OCI-LY1 (cell line): ENCODE measurements around the gene FAM83G.
A peak's percentile ranks its signal among the peaks of the same experiment; 100 is the strongest.
"Not testable (repeated sequence)": the region's sequence is repeated elsewhere in the genome, so short reads cannot be mapped to it uniquely, and the experiment has no call there.

Source experiments
- H2AFZ ChIP-seq: fragments of 200-600 bp; sonication (generic), shearing (Covaris generic); 2 replicates; pipeline ENCODE4 v1.6.0; 2014; ENCODE audit warnings: antibody characterized with exemption, mild to moderate bottlenecking, low read length
- H3F3A ChIP-seq: fragments of 200-600 bp; sonication (generic), shearing (Covaris generic); 2 replicates; pipeline ENCODE4 v1.6.0; 2014; ENCODE audit warnings: mild to moderate bottlenecking, antibody characterized with exemption, low read length, moderate library complexity; ENCODE audit not compliant: insufficient read depth
- H3K27ac ChIP-seq: fragments of 200-600 bp; sonication (generic); 2 replicates; pipeline ENCODE4 v1.5.1; 2014; ENCODE audit warnings: low read length, mixed run types, mild to moderate bottlenecking, low read depth; ENCODE audit not compliant: poor library complexity, severe bottlenecking
- H3K27me3 ChIP-seq: fragments of 200-600 bp; sonication (generic); 2 replicates; pipeline ENCODE4 v1.6.0; 2014; ENCODE audit warnings: antibody characterized with exemption, mild to moderate bottlenecking, low read length, moderate library complexity; ENCODE audit not compliant: insufficient read depth
- H3K36me3 ChIP-seq: fragments of 200-600 bp; sonication (generic); 2 replicates; pipeline ENCODE4 v1.6.1; 2014; ENCODE audit warnings: mild to moderate bottlenecking, antibody characterized with exemption, low read length, moderate library complexity, mixed read lengths; ENCODE audit not compliant: insufficient read depth
- H3K4me1 ChIP-seq: fragments of 200-600 bp; sonication (generic); 2 replicates; pipeline ENCODE4 v1.5.1; 2014; ENCODE audit warnings: mild to moderate bottlenecking, low read length, moderate library complexity; ENCODE audit not compliant: insufficient read depth, severe bottlenecking
- H3K4me2 ChIP-seq: fragments of 200-600 bp; sonication (generic), shearing (Covaris generic); 2 replicates; pipeline ENCODE4 v1.6.1; 2014; ENCODE audit warnings: low read length
- H3K4me3 ChIP-seq: fragments of 200-600 bp; sonication (generic); 2 replicates; pipeline ENCODE4 v1.5.1; 2014; ENCODE audit warnings: low read length, low read depth, mild to moderate bottlenecking, mixed read lengths; ENCODE audit not compliant: poor library complexity, severe bottlenecking
- H3K79me2 ChIP-seq: fragments of 200-600 bp; shearing (Covaris generic); 2 replicates; pipeline ENCODE4 v1.6.1; 2016; ENCODE audit warnings: mixed run types, low read length, mixed read lengths; ENCODE audit not compliant: insufficient read depth
- H3K9ac ChIP-seq: fragments of 200-600 bp; sonication (generic), shearing (Covaris generic); 2 replicates; pipeline ENCODE4 v1.6.1; 2014; ENCODE audit warnings: mild to moderate bottlenecking, low read length, mixed read lengths
- H3K9me2 ChIP-seq: fragments of 200-600 bp; sonication (generic), shearing (Covaris generic); 2 replicates; pipeline ENCODE4 v1.6.1; 2014; ENCODE audit warnings: low read depth, mild to moderate bottlenecking, low read length, mixed read lengths
- H3K9me3 ChIP-seq: fragments of 200-600 bp; shearing (Covaris generic); 2 replicates; pipeline ENCODE4 v1.6.1; 2014; ENCODE audit warnings: low read length, mixed read lengths
- H4K20me1 ChIP-seq: fragments of 200-600 bp; sonication (generic), shearing (Covaris generic); 2 replicates; pipeline ENCODE4 v1.6.0; 2016; ENCODE audit warnings: mild to moderate bottlenecking, low read length; ENCODE audit not compliant: insufficient read depth
- TF ChIP-seq, protein P1 (sequence below): fragments of 200-600 bp; sonication (generic), shearing (Covaris generic); IDR thresholded peaks from 2 replicates; pipeline ENCODE4 v1.5.1; 2017; ENCODE audit warnings: mild to moderate bottlenecking, antibody characterized with exemption, low read length, moderate library complexity, mixed read lengths

The FAM83G gene

DNA sequence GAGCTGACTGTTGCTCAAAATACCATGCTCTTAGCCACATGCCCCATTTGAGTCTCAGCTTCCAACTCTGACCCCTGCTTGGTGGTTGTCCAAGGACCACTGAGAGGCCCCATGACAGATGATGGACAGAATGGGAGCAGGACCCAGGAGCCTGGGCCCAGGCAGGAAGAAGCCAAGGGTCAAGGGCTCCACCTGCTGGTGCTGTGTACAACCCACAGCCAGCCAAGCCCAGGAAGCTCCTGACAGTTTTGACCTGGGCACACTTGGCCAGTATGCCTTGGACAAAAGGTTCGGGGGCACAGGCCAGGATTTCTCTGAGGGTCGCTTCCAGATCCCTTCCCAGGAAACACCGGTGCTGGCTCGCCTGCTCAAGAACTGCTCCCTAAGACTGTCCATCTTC lies 27.2 kb upstream of the FAM83G start:
- not testable (repeated sequence) for H3K9ac ChIP-seq, H2AFZ ChIP-seq, H3K36me3 ChIP-seq, H3K27me3 ChIP-seq, H4K20me1 ChIP-seq, H3K4me1 ChIP-seq, H3K9me3 ChIP-seq, H3K27ac ChIP-seq, H3K4me2 ChIP-seq, H3F3A ChIP-seq, H3K79me2 ChIP-seq, H3K9me2 ChIP-seq, H3K4me3 ChIP-seq
- TF ChIP-seq, protein P1, sequence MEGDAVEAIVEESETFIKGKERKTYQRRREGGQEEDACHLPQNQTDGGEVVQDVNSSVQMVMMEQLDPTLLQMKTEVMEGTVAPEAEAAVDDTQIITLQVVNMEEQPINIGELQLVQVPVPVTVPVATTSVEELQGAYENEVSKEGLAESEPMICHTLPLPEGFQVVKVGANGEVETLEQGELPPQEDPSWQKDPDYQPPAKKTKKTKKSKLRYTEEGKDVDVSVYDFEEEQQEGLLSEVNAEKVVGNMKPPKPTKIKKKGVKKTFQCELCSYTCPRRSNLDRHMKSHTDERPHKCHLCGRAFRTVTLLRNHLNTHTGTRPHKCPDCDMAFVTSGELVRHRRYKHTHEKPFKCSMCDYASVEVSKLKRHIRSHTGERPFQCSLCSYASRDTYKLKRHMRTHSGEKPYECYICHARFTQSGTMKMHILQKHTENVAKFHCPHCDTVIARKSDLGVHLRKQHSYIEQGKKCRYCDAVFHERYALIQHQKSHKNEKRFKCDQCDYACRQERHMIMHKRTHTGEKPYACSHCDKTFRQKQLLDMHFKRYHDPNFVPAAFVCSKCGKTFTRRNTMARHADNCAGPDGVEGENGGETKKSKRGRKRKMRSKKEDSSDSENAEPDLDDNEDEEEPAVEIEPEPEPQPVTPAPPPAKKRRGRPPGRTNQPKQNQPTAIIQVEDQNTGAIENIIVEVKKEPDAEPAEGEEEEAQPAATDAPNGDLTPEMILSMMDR, result peak; percentile 5; the same call in 1 of the 2 replicates

DNA sequence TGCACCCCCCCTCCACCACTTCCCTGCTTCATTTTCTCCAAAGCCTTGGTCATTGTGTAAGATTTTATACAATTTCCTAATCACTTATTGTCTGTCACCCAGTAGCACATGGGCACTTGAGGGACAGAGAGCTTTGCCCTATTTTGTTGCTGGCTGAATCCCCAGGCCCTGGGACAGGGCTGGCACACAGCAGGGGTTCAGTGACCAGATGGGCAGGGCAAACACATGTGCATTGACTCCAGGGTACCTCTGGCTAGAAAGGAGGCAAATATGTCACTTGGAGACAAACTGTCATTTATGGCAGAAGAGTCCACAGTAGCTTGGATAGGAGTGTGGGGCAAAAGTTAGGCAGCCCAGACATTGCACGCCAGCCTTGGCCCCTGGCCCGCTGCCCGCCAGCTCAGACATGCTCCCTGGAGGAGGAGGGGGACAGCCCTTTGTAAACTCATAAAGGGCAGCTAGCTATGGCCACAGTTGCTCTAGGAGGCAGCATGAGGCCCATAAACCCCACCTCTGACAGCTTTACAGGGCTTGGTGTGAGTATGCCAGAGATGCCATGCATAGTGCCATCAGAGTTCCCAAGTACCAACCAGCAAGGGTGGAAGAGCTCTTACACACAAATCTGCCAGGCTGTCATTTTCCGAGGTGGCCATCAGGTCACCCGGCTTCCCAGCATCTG lies 26.3 kb upstream of the FAM83G start:
- H3K36me3 ChIP-seq, H3K4me1 ChIP-seq, H3F3A ChIP-seq, H3K4me2 ChIP-seq, H3K9ac ChIP-seq, H3K4me3 ChIP-seq, H4K20me1 ChIP-seq, H3K27ac ChIP-seq, H3K27me3 ChIP-seq, H3K9me2 ChIP-seq, H2AFZ ChIP-seq, H3K79me2 ChIP-seq, H3K9me3 ChIP-seq: not testable (repeated sequence)

DNA sequence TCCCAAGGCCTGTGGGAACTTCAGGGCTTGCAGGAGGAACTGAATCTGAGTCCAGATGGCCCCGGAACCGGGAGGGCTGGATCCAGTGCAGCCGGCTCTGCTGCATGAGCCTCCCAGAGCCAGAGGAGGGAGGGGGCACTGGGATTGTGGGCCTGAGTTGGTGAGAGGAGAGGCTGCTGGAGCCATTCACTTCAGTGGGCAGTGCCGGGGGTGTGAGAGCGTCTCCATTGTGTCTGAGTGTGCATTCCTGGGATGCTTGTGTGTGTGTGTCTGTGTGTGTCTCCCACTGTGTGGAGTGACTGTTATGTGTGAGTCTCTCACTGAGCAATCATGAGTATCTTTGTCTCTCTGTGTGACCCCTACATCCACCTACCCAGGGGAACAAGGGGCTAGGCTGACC lies 25.2 kb upstream of the FAM83G start:
- H3K9ac ChIP-seq, H3K79me2 ChIP-seq, H3K9me2 ChIP-seq, H3K4me1 ChIP-seq, H3K27me3 ChIP-seq, H3F3A ChIP-seq, H3K27ac ChIP-seq, H2AFZ ChIP-seq, H3K4me3 ChIP-seq, H4K20me1 ChIP-seq, H3K36me3 ChIP-seq, H3K4me2 ChIP-seq, H3K9me3 ChIP-seq: not testable (repeated sequence)

DNA sequence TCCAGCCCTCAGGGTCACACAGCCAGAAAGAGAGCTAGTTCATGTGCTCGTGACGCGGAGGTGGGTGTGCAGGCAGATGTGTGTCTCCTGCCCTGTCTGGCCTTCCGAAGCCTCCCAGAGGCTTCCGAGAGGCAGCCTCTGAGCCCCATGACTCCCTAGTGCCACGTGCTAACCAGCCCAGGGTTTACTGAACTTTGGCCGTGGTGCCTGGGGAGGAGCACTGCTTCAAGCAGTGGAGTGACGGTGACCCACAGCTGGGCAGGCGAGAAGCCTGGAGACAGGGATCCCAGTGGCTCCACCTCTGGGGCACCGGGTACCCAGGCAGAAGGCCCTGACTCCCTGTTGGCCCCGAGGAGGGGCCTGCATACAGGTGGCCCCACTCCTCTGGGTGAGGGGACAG lies 24.1 kb upstream of the FAM83G start:
- H3K9me2 ChIP-seq, H3K27ac ChIP-seq, H3K4me3 ChIP-seq, H4K20me1 ChIP-seq, H3K36me3 ChIP-seq, H2AFZ ChIP-seq, H3F3A ChIP-seq, H3K79me2 ChIP-seq, H3K27me3 ChIP-seq, H3K4me2 ChIP-seq, H3K9ac ChIP-seq, H3K9me3 ChIP-seq: not testable (repeated sequence)
- H3K4me1 ChIP-seq, result peaks cover 10% of the 10 kb centered on the region
